COLO668 (cell line): ENCODE data around the gene SCAPER.
"Not testable (repeated sequence)": the region's sequence is repeated elsewhere in the genome, so short reads cannot be mapped to it uniquely, and the experiment has no call there.

ENCODE experiments used
- DNase-seq: peaks from one replicate; lab custom pipeline; 2025; ENCODE audit not compliant: unreplicated experiment; lab: John Stamatoyannopoulos, UW

SCAPER gene

DNA sequence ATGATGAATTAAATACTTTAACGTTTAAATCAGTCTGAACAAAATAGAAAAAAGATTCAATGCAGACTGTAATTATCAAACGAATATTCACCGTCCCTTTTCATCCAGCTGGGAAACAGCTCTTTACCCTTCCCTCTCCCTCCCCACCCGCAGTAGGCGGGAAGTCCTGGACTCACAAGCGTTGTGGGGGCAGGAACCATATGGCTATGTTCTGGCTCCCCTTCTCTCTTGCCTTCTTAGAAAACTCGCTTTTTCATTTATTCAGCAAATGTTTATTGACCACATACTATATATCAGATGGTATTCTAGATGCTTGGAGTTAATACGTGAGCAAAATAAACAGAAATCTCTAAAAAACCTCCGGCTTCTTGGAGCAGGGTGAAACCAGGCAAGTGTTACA lies 715 bp upstream of the SCAPER start:
- DNase-seq = no peak

DNA sequence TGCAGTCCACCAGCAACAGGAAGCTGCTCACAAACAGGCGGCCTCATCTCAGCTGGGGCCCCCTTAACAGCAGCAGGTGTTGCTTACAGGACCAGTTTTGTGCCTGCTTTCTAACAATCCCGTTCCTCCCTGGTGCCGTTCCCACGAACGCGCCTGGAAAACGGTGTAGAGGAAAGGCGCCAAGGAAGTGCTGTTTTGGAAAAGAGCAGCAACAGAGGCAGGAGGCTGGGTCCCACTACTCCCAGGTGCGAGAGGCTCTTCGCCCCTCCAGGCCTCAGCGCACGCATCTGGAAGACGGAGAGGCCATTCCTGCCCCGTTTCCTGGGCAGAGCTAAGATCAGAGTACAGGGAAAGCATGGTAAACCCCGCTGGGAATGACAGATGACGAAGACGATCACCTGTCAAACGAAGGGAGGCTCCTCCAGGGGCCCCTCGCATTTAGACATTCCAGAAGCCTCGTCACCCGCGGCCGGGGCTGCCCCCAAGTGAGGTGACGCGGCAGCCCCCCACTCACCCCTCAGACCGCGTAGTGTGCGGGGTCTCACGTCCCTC lies 603 bp downstream of the SCAPER start:
- DNase-seq = peak; percentile 51

DNA sequence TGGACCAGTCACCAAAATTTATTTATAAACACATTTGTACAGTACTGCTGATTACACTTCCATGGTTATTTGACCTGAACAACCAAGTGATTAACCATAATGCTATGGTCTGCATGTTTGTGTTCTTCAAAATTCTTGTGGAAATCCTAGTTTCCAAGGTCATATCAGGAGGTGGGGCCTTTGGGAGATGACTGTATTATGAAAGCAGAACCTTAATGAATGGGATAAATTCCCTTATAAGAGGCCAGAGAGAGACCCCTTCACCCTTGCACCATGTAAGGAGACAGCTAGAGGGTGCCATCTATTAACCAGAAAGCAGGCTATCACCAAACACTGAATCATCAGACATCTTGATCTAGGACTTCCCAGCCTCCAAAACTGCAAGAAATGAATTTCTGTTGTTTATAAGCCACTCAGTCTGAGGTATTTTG lies 1.9 kb downstream of the SCAPER start:
- no peak for DNase-seq

DNA sequence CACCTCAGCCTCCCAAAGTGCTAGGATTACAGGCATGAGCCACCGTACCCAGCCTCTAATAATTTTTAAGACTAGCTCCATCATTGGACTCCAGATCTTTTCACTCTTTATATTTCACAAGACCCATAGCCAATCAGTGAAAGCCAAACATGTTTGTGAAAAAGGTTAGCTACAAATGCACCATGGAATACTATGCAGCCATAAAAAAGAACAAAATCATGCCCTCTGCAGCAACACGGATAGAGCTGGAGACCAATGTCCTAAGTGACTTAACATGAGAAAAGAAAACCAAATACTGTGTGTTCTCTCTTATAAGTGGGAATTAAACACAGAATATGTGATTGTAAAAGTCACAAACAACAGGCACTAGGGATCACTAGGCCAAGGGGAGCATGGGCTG lies 3.2 kb downstream of the SCAPER start:
- no peak for DNase-seq

DNA sequence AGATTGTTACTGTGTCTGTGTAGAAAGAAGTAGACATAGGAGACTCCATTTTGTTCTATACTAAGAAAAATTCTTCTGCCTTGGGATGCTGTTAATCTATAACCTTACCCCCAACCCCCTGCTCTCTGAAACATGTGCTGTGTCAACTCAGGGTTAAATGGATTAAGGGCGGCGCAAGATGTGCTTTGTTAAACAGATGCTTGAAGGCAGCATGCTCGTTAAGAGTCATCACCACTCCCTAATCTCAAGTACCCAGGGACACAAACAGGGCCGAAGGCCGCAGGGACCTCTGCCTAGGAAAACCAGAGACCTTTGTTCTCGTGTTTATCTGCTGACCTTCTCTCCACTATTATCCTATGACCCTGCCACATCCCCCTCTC lies 5.2 kb downstream of the SCAPER start:
- DNase-seq = not testable (repeated sequence)

DNA sequence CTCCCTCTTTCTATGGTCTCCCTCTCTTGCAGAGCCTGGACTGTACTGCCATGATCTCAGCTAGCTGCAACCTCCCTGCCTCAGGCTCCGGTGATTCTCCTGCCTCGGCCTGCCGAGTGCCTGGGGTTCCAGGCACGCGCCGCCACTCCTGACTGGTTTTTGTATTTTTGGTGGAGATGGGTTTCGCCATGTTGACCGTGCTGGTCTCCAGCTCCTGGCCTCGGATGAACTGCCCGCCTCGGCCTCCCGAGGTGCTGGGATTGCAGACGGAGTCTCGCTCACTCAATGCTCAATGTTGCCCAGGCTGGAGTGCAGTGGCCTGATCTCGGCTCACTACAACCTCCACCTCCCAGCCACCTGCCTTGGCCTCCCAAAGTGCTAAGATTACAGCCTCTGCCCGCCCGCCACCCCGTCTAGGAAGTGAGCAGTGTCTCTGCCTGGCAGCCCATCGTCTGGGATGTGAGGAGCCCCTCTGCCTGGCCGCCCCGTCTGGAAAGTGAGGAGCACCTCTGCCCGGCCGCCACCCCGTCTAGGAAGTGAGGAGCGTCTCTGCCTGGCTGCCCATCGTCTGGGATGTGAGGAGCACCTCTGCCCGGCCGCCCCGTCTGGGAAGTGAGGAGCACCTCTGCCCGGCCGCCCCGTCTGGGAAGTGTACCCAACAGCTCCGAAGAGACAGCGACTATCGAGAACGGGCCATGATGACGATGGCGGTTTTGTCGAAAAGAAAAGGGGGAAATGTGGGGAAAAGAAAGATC lies 5.8 kb downstream of the SCAPER start:
- not testable (repeated sequence) for DNase-seq

DNA sequence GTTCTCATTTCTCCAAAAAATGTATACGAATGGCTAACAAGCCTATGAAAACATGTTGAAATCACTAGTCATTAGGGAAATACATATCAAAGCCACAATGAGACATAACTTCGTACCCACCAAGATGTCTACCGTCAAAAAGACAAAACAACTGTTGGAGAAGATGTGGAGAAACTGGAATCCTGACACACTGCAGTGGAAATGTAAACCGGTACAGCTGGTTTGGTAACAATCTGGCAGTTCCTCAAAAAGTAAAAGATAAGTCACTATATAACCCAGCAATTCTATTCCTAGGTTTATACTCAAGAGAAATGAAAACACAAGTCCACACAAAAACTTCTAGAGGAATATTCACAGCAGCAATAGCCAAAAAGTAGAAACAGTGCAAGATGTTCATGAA lies 7.0 kb downstream of the SCAPER start:
- DNase-seq = no peak

DNA sequence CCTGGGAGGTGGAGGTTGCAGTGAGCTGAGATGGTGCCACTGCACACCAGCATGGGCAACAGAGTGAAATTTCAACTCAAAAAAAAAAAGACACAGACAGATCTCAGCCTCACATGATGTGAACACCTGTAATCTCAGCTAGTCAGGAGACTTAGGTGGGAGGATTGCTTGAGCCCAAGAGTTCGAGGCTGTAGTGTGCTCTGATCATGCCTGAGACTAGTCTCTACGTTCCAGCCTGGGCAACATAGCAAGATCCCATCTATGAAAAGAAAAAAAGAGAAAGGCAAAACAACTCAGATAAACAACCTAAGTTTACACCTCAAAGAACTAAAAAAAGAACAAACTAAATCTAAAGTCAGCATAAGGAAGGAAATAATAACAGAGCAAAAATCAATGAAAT lies 11.0 kb downstream of the SCAPER start:
- DNase-seq = no peak

DNA sequence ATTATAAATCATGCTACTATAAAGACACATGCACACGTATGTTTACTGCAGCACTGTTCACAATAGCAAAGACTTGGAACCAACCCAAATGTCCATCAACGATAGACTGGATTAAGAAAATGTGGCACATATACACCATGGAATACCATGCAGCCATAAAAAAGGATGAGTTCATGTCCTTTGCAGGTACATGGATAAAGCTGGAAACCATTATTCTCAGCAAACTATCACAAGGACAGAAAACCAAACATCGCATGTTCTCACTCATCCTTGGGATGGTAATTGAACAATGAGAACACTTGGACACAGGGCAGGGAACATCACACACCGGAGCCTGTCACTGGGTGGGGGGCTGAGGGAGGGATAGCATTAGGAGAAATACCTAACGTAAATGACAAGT lies 12.3 kb downstream of the SCAPER start:
- DNase-seq = not testable (repeated sequence)

DNA sequence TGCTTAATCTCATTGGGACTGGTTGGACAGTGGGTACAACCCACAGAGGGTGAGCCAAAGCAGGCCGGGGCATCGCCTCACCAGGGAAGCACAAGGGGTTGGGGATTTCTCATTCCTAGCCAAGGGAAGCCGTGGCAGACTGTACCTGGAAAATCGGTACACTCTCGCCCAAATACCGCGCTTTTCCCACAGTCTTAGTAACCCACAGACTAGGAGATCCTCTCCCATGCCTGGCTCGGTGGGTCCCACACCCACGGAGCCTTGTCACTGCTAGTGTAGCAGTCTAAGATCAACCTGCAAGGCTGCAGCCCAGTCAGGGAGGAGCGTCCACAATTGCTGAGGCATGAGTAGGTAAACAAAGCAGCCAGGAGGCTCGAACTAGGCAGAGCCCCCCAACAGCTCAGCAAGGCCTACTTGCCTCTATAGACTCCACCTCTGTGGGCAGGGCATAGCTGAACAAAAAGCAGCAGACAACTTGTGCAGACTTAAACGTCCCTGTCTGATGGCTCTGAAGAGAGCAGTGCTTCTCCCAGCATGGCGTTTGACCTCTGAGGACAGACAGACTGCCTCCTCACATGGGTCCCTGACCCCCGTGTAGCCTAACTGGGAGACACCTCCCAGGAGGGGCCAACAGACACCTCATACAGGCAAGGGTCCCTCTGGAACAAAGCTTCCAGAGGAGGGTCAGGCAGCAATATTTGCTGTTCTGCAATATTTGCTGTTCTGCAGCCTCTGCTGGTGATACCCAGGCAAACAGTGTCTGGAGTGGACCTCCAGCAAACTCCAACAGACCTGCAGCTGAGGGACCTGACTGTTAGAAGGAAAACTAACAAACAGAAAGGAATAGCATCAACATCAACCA lies 17.6 kb downstream of the SCAPER start:
- not testable (repeated sequence) for DNase-seq

DNA sequence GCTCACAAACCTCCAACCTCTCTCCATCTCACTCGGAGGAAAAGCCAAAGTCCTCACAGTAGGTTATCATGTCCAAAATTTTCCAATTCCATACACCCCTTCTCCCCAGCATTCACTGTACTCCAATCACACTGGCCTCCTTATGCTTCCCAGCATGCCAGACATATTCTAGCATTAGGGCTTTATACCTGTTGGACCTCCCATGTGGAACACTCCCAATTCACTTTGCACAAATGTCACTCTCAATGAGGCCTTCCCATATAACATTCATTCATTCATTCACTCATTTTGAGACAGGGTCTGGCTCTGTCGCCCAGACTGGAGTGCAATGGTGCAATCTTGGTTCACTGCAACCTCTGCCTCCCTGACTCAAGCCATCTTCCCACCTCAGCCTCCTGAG lies 19.9 kb downstream of the SCAPER start:
- DNase-seq = no peak

DNA sequence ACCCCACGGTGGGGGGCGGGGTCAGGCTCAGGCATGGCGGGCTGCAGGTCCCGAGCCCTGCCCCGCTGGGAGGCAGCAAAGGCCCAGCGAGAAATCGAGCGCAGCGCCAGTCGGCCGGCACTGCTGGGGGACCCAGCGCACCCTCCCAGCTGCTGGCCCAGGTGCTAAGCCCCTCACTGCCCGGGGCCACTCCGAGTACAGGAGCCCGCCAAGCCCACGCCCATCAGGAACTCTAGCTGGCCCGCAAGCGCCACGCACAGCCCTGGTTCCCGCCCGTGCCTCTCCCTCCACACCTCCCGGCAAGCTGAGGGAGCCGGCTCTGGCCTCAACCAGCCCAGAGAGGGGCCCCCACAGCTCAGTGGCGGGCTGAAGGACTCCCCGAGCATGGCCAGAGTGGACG lies 29.2 kb downstream of the SCAPER start:
- DNase-seq = no peak

DNA sequence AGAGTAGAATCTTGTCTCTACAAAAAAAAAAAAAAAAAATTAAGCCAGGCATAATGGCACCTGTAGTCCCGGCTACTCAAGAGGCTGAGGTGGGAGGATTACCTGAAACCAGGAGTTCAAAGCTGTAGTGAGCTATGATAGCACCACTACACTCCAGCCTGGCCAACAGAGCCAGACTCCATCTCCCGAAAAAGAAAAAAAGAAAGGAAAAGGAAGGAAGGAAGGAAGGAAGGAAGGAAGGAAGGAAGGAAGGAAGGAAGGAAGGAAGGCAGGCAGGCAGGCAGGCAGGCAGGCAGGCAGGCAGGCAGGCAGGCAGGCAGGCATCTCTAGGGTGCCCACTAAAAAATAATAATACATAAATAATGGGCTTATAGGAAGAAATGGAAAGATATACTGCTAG lies 32.1 kb downstream of the SCAPER start:
- DNase-seq = not testable (repeated sequence)

DNA sequence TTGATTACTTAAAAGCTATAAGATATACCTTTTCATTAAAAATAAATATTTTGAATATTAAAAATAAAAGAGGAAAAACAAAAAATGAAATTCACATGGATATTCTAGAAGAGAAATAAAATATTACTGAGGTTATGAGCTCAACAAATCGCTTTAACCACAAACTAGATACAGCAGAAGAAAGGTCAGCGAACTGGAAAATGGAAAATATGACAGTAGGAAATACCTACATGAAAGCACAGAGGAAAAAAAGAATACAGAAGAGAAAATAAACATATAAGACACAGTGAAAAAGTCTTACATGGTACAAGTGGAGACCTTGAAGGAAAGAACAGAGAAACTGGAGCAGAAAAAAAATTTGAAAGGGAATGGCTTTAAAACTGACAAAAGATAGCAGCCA lies 33.2 kb downstream of the SCAPER start:
- DNase-seq = no peak

DNA sequence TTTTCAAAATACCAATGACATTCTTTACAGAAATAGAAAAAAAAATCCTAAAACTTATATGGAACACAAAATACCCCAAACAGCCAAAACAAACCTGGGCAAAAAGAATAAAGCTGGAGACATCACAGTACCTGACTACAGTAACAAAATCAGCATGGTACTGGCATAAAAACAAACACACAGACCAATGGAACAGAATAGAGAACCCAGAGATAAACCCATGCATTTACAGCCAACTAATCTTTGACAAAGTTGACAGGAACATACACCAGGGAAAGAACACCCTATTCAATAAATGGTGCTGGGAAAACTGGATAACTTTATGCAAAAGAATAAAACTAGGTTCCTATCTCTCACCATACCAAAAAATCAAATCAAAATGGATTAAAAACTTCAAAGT lies 36.4 kb downstream of the SCAPER start:
- no peak for DNase-seq

DNA sequence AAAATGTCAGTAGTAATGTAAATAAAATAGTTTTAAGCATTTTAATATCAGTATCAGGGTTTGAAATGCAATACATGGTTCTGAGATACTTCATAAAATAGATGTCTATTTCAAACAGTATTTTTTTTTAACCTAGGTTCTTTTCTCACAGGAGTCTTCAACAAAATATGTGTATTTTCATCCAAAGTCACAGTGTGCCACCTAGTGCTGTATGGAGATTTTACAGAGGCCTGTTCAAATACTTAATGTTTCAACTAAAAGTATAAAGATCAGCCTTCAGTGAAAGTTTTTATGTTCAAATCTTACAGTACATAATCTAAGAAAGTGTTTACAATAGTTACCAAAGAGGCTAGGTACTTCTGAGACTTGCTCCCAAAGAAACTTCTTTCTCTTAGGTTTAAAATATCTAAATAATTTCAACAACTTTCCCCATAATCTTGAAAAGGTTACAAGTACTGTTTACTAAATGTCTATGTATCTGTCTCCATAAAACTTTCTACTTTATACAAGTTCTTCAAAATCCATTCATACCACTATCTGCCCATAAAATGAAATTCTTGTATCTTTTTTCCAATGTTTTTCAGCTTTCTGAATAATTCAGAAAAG lies 38.3 kb downstream of the SCAPER start:
- no peak for DNase-seq

DNA sequence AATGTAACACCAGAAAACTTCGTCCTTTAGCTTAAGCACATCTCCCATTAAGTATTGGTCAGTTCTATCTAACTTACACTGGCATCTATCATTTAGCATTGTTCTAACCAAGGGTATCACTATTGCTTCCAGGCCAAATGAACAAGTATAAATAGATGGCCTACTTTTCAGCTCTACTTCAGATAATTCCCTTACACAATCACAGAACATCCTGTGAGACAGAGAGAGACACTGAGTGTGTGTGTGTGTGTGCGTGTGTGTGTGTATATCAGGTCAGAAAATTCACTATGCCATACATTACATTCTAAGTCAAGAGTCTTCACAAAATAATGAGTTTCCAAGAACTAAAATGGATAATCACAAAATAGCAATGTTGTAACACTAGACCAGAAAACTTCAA lies 39.1 kb downstream of the SCAPER start:
- no peak for DNase-seq

DNA sequence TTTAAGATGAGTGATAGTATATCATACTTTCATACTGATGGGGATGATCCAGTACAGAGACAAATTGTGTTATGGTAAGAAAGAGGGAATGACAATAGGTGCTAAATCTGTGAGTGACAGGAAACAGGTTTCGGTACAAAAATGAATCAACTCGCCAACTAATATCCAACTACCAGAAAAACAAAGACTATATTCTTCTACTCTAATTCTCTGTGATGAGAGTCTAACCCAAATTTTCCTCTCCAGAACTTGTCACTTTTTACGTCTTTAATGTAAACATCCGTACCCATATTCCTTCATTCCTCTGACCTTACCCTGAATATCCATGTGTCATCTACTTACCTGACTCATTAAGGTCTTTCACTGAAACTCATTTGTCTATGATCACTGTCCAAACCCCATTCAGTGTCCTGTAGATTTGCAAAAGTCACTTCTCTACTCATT lies 39.6 kb downstream of the SCAPER start:
- DNase-seq = no peak

DNA sequence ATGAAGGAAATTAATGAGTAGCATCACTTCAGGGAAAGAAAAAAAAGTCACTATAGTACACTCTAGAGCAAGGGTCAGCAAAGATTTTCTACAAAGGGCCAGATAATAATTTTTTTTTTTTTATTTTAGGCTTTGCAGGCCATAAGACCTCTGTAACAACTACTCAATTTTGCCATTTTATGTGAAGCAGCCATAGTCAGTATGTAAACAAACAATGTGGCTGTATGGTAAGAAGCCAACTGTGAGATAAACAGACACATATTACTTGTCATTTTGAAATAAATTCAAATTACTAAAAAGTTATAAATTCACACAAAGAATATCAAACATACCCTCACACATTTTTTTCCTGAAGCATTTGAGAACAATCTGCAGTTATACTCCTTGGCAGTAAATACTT lies 40.6 kb downstream of the SCAPER start:
- DNase-seq = no peak

DNA sequence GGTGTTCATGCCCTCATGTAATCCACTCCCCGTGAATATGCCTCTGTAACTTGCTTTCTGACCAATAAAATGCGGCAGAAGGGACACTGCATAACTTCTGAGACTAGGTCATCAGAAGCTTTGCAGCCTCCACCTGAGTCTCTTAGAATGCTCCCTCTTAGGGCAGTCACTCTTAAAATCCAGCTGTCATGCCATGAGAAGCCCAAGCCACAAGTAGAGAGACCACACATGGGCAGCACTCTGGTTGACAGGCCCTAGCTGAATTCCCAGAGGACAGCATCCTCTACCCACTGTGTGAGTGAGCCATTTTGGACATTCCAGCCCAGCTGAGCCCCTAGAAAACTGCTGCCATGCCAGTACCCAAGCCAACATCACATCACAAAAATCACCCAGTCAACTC lies 41.4 kb downstream of the SCAPER start:
- DNase-seq = no peak

DNA sequence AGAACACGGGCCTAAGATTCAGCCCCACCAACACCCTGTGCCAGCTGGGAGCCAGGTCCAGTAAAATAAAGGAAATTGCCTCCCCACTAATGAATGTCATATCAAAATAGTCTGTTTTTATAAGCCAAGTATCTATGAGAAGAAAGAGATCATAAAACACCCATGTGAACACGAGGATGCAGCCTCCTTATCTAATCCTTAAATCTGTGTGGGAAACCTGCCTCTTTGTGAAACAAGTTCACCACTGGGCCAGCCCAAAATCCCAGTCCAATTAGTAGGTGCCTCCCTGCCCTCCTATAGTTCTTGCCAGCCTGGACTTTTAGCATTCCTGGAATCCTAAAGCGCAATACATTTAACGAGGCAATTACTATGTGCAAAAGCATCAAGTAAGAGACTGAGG lies 42.0 kb downstream of the SCAPER start:
- no peak for DNase-seq
